GM12865 (cell line): ENCODE measurements around the gene GSTT2B.
"Not testable (repeated sequence)": the region's sequence is repeated elsewhere in the genome, so short reads cannot be mapped to it uniquely, and the experiment has no call there.

Experiments
- DNase-seq: peaks from one replicate; pipeline ENCODE4 v3.0.0; 2010; ENCODE audit warnings: low read depth
- H3K4me3 ChIP-seq: 2 replicates; pipeline ENCODE4 v1.5.1; 2011; ENCODE audit warnings: mild to moderate bottlenecking, low read depth, low read length, control low read depth
- TF ChIP-seq, protein P1 (sequence below): IDR thresholded peaks from 2 replicates; pipeline ENCODE4 v1.5.1; 2011; ENCODE audit warnings: low read length, control low read depth, low read depth, inconsistent platforms; ENCODE audit not compliant: insufficient read depth; ENCODE audit errors: missing control alignments

Gene GSTT2B, protein sequence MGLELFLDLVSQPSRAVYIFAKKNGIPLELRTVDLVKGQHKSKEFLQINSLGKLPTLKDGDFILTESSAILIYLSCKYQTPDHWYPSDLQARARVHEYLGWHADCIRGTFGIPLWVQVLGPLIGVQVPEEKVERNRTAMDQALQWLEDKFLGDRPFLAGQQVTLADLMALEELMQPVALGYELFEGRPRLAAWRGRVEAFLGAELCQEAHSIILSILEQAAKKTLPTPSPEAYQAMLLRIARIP

DNA sequence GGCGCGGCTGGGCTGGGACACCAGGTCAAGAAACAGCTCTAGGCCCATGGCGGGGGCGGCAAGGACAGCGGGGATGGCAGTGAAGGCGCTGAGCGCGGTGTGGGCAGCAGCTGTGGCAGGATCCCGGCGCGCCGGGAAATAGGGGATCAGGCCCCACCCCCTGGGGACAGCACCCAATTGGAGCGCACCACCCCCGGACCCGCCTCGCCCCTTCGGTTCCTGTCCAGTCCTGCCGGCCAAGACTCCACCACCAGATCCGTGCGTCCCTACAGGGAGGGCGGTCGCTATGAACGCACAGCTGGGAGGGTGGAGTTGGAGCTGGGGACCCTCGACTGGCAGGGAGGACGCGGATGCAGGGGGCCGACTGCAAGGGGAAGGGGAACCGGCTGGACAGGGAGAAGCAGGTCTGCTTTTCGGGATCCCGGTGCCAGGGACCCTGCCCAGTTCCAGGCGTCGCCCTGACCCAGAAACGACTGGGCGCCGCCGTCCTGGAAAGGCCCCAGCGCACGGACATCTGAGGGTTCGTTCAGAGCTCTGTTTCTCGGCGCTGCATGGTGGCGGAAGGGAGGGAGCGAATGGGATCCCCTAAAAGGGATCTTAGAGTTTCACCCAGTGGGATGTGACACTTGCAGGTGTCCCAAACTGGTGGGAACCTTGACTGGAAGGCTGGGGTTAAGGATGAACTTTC is at the start of gene GSTT2B:
TSS of gene GSTT2B (minus strand) at position 112 of the 688 bp plus-strand sequence. CDS start at position 48, 64 bp downstream.
- DNase-seq, H3K4me3 ChIP-seq: not testable (repeated sequence)

DNA sequence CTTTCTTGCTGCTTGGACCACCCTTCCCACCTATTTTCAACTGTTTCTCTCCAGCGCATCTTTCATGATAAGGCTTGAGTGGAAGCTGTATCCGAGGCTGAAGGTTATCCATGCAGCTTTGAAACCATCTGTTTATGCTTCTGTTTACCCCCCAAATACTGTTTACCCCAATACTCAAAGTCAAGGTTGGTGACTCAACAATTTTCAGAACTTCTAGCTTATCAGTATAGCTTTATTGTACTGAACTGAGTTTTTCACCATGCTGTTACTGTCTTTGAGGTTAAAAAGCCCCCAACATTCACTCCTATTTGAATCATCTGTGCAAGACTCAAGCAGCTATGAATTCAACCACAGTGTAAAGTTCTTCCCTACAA is 49.0 kb upstream of the GSTT2B start:
- H3K4me3 ChIP-seq = no peak overlapping the region
- no peak for DNase-seq
- TF ChIP-seq, protein P1, sequence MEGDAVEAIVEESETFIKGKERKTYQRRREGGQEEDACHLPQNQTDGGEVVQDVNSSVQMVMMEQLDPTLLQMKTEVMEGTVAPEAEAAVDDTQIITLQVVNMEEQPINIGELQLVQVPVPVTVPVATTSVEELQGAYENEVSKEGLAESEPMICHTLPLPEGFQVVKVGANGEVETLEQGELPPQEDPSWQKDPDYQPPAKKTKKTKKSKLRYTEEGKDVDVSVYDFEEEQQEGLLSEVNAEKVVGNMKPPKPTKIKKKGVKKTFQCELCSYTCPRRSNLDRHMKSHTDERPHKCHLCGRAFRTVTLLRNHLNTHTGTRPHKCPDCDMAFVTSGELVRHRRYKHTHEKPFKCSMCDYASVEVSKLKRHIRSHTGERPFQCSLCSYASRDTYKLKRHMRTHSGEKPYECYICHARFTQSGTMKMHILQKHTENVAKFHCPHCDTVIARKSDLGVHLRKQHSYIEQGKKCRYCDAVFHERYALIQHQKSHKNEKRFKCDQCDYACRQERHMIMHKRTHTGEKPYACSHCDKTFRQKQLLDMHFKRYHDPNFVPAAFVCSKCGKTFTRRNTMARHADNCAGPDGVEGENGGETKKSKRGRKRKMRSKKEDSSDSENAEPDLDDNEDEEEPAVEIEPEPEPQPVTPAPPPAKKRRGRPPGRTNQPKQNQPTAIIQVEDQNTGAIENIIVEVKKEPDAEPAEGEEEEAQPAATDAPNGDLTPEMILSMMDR = no peak

DNA sequence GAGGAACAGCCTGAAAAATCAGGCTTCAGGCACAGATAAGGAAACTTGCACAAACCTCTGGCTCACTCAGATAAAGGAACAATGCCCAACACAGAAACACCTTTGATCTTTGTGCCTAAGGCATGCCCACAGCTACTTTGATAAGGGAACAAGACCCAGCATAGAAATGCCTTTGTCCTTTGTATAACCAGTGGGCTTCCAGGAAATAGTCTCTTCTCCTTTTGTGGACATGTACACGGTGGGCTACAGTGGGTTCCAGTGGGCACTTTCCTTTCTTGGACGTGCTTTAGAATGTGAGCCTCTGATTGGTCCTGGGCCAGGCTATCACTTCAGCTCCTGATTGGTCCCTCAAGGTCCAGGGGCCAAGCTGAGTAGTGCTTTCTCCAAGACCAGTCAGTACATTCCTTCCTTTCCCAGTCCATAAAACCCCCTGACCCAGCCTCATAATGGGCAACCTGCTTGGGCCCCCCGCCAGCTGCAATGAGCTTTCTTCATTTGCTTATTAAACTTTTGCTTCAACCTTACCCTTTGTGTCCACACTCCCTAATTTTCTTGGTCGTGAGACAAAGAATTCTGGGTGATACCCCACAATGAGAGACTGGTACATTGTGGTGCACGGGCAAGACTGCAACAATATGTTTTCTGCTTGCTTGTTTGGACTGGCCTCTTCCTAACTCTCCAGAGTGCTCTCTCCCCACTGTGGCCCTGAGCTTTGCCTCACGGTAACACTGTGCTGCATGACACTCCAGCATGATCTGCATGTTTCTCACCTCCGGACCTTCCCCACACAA is 48.4 kb upstream of the GSTT2B start:
- TF ChIP-seq, protein P1 = no peak
- H3K4me3 ChIP-seq = no peak overlapping the region
- no peak for DNase-seq

DNA sequence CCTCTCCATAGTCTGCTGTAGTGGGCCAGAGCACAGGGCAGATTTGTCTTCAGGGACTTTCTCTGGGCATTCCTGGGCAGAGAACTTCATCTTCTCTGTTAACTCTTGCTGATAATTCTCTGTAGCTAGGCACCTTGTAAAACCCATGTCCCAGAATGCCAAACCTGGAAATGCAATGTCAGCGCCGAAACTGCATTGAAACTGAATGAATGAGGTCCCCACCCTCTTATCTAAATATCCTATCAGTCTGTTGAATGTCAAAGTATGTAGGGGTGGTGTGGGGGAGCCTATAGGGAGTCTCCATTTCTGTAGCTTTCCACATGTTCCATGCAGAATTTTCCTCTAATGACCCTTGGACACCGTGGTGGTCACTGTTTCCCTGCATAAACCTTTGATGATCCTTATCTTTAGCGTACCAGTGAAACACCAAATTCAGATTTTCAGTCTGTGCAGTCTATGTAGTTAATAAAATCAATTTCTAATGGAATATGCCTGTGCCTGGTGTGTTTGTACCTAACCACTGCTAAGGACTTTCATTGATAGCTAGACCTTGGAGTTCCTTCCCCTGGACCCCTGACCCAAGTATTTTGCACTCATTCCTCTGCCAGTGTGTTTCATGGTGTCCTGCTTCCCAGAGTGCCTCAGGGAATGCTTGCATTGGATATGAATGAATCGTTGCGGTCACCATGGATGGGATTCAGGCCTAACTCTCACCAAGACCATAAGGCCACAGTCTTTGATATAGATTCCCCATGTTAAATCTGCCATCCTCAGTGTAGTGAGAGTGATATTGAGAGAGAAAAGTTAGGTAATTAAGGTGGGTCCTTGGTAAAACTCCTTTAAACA is 47.6 kb upstream of the GSTT2B start:
- no peak for DNase-seq
- TF ChIP-seq, protein P1 = no peak
- H3K4me3 ChIP-seq = no peak overlapping the region

DNA sequence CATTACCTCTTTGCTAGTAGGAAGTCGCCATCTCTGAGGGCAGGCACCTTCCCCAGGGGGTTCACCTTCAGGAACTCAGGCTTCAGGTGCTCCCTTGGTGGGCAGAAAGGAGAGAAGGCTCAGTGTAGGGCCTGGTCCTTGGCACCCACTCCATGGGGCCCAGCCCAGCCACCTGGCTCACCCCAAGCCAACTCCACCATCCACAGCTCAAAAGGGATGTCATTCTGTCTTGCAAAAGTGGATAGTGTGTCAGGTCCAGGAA is 47.0 kb upstream of the GSTT2B start:
- no peak for DNase-seq

DNA sequence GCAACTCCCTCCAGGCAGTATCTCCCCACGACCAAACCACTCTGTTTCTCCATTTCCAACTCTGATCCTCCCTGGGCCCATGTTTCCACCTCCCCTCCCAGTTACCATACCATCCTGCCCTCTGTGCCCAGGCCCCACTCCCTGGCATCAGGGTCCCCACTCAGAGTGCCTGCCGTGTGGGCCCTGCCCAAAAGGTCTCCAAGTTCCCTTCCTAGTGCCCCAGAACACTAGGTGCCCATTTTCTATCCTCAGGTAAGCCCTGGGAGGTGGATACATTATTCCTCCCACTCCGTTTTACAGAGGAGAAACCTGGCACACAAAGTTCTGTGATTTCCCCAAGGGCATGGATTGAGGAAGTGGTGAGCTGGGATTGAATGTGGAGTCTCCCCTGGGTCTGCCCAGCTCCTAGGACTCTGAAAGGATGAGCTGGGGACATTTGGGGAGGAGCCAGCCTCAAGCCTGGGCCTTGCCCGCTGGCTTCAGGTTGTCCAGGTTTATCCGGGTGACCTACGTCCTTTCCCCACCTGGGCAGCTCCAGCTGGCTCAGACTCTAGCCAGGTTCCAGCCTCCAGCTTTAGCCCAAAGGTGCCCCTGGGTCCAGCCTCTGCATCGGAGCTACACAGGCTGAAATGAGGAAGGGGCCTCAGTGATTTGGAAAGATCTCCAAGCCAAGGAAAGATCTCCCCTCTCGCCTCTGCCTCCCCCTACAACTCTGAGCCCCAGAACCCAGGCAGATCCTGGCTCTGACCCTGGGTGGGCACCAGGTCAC is 46.4 kb upstream of the GSTT2B start:
- TF ChIP-seq, protein P1 = no peak
- no peak for DNase-seq
- H3K4me3 ChIP-seq = no peak overlapping the region

More for the DNA sequence above, 47.0 kb upstream of the GSTT2B start:
- TF ChIP-seq, protein P1 = no peak
- H3K4me3 ChIP-seq = no peak overlapping the region

DNA sequence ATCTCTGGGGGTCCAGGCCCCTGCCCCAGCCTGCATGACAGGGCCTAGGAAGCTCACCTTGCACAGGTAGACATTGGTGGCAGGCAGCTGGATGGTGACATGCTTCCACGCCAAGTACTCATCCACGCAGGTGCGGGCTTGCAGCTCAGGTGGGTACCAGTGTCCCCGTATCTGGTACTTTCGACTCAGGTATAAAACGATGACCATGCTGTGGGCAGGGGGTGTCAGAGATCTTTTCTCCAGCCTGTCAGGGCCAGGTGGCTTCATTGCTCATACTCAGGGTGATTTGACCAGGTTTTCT is 45.9 kb upstream of the GSTT2B start:
- H3K4me3 ChIP-seq = no peak overlapping the region
- DNase-seq = no peak
- TF ChIP-seq, protein P1 = no peak
